NCI-H1694 (cell line): Measurements from ENCODE around the gene UGT2B10.

ENCODE experiments used
- DNase-seq: peaks from one replicate; lab custom pipeline; 2025; lab: John Stamatoyannopoulos, UW

UGT2B10 gene

GRCh38 chr4:68871809-68872642, 56.2 kb downstream of the UGT2B10 start:
- no peak for DNase-seq

DNA sequence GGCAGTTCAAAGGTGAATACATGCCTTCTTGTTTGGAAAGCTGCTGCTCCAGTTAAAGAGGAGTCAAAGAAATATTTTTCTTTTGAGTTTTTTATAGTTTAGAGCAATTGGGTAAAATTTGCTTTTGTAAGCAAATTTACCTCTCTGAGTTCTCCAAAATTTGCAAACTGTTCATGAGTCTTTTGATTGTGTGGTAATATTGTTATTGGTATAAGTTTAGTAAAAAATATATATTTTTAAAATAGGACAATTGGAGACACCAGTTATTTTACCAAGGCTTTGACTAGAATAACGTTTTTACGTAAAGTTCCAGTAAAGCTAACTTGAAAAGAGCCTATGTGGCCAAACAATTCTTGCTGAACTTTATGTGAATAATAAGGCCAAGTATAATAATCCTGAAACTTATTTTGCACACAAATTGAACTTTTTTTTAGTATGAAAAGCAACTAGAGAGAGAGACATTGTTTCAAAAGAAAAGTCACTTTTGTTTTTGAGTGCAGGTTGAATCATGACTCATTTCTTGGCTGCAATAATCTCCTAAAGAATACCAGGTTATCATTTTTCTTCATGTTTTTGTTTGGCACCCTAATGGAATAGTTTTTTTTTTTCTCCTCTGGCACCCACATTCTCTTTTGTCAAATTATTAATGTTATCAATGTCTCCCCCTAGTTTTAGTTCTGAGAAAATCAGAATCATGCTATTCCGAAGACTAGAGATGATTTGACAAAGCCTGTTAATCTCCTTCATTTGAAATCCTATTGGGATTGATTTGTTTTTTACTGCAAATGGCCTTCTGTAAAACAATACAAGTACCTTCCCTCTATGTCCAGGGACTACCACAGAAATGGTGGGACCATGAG, 57.1 kb downstream of the UGT2B10 start:
- DNase-seq, result no peak

DNA sequence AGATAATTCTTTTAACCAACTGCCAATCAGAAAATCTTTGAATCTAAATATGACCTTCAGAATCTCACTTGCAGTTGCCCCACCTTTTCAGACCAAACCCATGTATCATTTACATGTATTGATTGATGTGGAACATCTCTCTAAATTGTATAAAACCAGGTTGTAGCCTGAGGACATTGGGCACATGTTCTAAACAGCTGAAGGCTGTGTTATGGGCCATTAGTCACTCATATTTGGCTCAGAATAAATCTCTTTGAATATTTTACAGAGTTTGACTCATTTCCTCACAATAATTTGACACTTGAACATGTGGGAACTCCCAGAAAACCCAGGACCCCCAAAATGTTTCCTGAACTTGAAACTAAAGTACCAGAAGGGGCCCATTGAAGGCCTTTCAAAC, 58.7 kb downstream of the UGT2B10 start:
- DNase-seq, result no peak

DNA sequence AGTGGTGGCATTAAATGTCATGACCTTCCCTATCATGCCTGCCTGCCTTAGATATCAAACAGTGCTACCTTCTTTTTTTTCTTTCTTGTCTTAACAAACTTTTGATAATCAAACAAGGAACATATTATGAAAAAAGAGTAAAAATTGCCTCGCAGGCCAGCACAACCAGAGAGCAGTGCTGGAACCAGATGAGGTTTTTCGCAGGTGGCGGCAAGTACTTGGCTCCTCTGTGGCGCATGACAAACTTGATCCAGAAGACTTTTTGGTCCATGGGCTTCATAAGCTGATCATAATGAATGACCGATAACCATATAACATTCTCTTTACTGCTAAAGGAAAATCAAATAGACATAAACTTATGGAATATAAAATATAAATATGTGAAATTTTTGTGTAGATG, 61.8 kb downstream of the UGT2B10 start:
- no peak for DNase-seq

- no peak for DNase-seq
Observed at GRCh38 chr4:68878048-68878447, 62.3 kb downstream of the UGT2B10 start.
